SK-N-SH (cell line): ENCODE results near the gene CSTPP1. TPM values are rescaled to one million over a fixed set of nuclear protein-coding genes. Genes with fewer than 3 reads are reported as not detected.

Experiments used
- CTCF ChIA-PET: fragments of 300-600, 350-600 bp; formaldehyde crosslinking; extraction: SDS; loops from one replicate; lab custom pipeline; 2021; lab: Yijun Ruan, JAX
- POLR2A ChIA-PET: fragments of 350-600 bp; sonication (Branson Sonifier 250); formaldehyde crosslinking; extraction: SDS; loops from one replicate; lab custom pipeline; 2020; ENCODE audit warnings: antibody characterized with exemption, inconsistent platforms; lab: Yijun Ruan, JAX
- DNase-seq: peaks from one replicate; pipeline ENCODE4 v3.0.0; 2012
- H2AFZ ChIP-seq: fragments of 200-600 bp; sonication (generic); 2 replicates; pipeline ENCODE4 v1.8.1; 2016; ENCODE audit warnings: antibody characterized with exemption, mild to moderate bottlenecking, low read depth
- H3F3A ChIP-seq: fragments of 200-600 bp; sonication (generic); replicated peaks from 2 replicates; pipeline ENCODE3; 2016; ENCODE audit warnings: antibody characterized with exemption, mild to moderate bottlenecking; ENCODE audit not compliant: insufficient read depth
- H3K27ac ChIP-seq, 2 experiments: fragments of 200-500 bp in 1 of 2; fragments of 200-600 bp in 1 of 2; sonication (Bioruptor generic) in 1 of 2; sonication (generic), shearing (Covaris generic) in 1 of 2; 2 replicates each; pipeline versions ENCODE4 v1.5.1 to v1.6.1; 2014 to 2016; ENCODE audit warnings: low read depth in 2 of 2, inconsistent platforms in 1 of 2, low read length in 1 of 2, mild to moderate bottlenecking in 1 of 2, mixed read lengths in 1 of 2
- H3K27me3 ChIP-seq: fragments of 200-600 bp; sonication (generic), shearing (Covaris generic); 2 replicates; pipeline ENCODE4 v1.6.1; 2016; ENCODE audit warnings: mixed run types; ENCODE audit not compliant: insufficient read depth
- H3K36me3 ChIP-seq, 2 experiments: fragments of 200-500 bp in 1 of 2; fragments of 200-600 bp in 1 of 2; sonication (Bioruptor generic) in 1 of 2; sonication (generic) in 1 of 2; replicated peaks in 1 of 2; 2 replicates each; pipeline versions ENCODE3 to v1.5.1; 2014 to 2016; ENCODE audit warnings: low read length in 1 of 2, mild to moderate bottlenecking in 1 of 2; ENCODE audit not compliant: insufficient read depth in 2 of 2, control insufficient read depth in 1 of 2
- H3K4me1 ChIP-seq, 2 experiments: fragments of 200-500 bp in 1 of 2; fragments of 200-600 bp in 1 of 2; sonication (Bioruptor generic) in 1 of 2; sonication (generic), shearing (Covaris generic) in 1 of 2; 2 replicates each; pipeline versions ENCODE4 v1.5.1 to v1.6.1; 2014 to 2016; ENCODE audit warnings: low read depth in 1 of 2, low read length in 1 of 2, mixed run types in 1 of 2; ENCODE audit not compliant: insufficient read depth in 2 of 2, control insufficient read depth in 1 of 2
- H3K4me2 ChIP-seq: fragments of 200-600 bp; sonication (generic), shearing (Covaris generic); 2 replicates; pipeline ENCODE4 v1.6.1; 2017; ENCODE audit warnings: mixed run types
- H3K4me3 ChIP-seq, 2 experiments: fragments of 200-500 bp in 1 of 2; fragments of 200-600 bp in 1 of 2; sonication (Bioruptor generic) in 1 of 2; sonication (generic), shearing (Covaris generic) in 1 of 2; 2 replicates each; pipeline versions ENCODE4 v1.5.1 to v1.8.1; 2014 to 2016; ENCODE audit warnings: low read depth in 2 of 2, inconsistent platforms in 1 of 2, low read length in 1 of 2, mild to moderate bottlenecking in 1 of 2, mixed read lengths in 1 of 2, moderate library complexity in 1 of 2
- H3K79me2 ChIP-seq: fragments of 200-600 bp; sonication (generic); 2 replicates; pipeline ENCODE4 v1.8.1; 2017; ENCODE audit warnings: mild to moderate bottlenecking; ENCODE audit not compliant: insufficient read depth
- H3K9ac ChIP-seq: fragments of 200-600 bp; sonication (generic); 2 replicates; pipeline ENCODE4 v1.6.1; 2017; ENCODE audit warnings: mixed run types
- H3K9me2 ChIP-seq: fragments of 200-600 bp; sonication (generic); 2 replicates; pipeline ENCODE4 v1.6.1; 2017; ENCODE audit warnings: mixed run types
- H3K9me3 ChIP-seq: fragments of 200-600 bp; sonication (generic); 2 replicates; pipeline ENCODE4 v1.6.1; 2017; ENCODE audit warnings: mixed run types, mild to moderate bottlenecking, moderate library complexity
- H4K20me1 ChIP-seq: fragments of 200-600 bp; sonication (generic); 2 replicates; pipeline ENCODE4 v1.6.1; 2017; ENCODE audit warnings: mild to moderate bottlenecking, mixed run types; ENCODE audit not compliant: insufficient read depth
- CHD2 ChIP-seq: fragments of 150-350 bp; IDR thresholded peaks from 2 replicates; pipeline ENCODE4 v1.6.1; 2018; ENCODE audit warnings: low read length; ENCODE audit not compliant: partially characterized antibody
- ELF1 ChIP-seq: IDR thresholded peaks from 2 replicates; pipeline ENCODE4 v1.4.0; 2012
- EP300 ChIP-seq, 2 experiments: IDR thresholded peaks; 2 replicates each; pipeline versions ENCODE4 v1.4.0 to v1.6.1; 2012; ENCODE audit warnings: borderline replicate concordance in 1 of 2, low read depth in 1 of 2, low read length in 1 of 2
- GATA2 ChIP-seq: sonication (generic); formaldehyde crosslinking; IDR thresholded peaks from 2 replicates; pipeline ENCODE4 v1.5.0; 2020; ENCODE audit warnings: mild to moderate bottlenecking, missing genetic modification reagents
- NFIC ChIP-seq: IDR thresholded peaks from 2 replicates; pipeline ENCODE4 v1.4.0; 2012; ENCODE audit warnings: borderline replicate concordance
- PBX3 ChIP-seq: IDR thresholded peaks from 2 replicates; pipeline ENCODE4; 2012
- POLR2AphosphoS5 ChIP-seq: IDR thresholded peaks from 2 replicates; pipeline ENCODE4 v1.6.1; 2012; ENCODE audit warnings: low read depth, low read length
- RCOR1 ChIP-seq: fragments of 150-350 bp; IDR thresholded peaks from 2 replicates; pipeline ENCODE4 v1.6.1; 2017; ENCODE audit warnings: antibody characterized with exemption, low read length
- RFX5 ChIP-seq: IDR thresholded peaks from 2 replicates; pipeline ENCODE4 v1.6.1; 2012; ENCODE audit warnings: mild to moderate bottlenecking, improper control_type of control experiment, low read length
- RXRA ChIP-seq: IDR thresholded peaks from 2 replicates; pipeline ENCODE4 v1.4.0; 2012; ENCODE audit warnings: low read depth, mild to moderate bottlenecking, borderline replicate concordance
- SIN3A ChIP-seq: IDR thresholded peaks from 2 replicates; pipeline ENCODE4 v1.6.1; 2012; ENCODE audit warnings: low read depth, mild to moderate bottlenecking, low read length, moderate library complexity, borderline replicate concordance
- TAF1 ChIP-seq: IDR thresholded peaks from 2 replicates; pipeline ENCODE4 v1.6.1; 2012; ENCODE audit warnings: low read depth, mild to moderate bottlenecking, low read length, moderate library complexity, borderline replicate concordance
- TCF12 ChIP-seq: IDR thresholded peaks from 2 replicates; pipeline ENCODE4 v1.4.0; 2012
- YY1 ChIP-seq: IDR thresholded peaks from 2 replicates; pipeline ENCODE4 v1.4.0; 2012; ENCODE audit warnings: low read depth, mild to moderate bottlenecking
- WGBS: methylation state at CpG from one replicate; pipeline ENCODE4 v1.1.6; 2017; ENCODE audit warnings: low lambda C conversion rate; 5-methylcytosine and 5-hydroxymethylcytosine counted together
- polyA plus RNA-seq, 3 experiments: library from polyadenylated mRNA; depleted of rRNA; stranded (reverse); fragments of >200 nt; gene quantifications; 2 replicates each; pipeline ENCODE4 v1.2.3, GENCODE V29; 2012
- TF ChIP-seq, protein P1 (sequence below): IDR thresholded peaks from 2 replicates; pipeline ENCODE4 v1.6.1; 2012; ENCODE audit warnings: mild to moderate bottlenecking, low read depth, low read length, moderate library complexity
- TF ChIP-seq, protein P2 (sequence below): IDR thresholded peaks from 2 replicates; pipeline ENCODE4 v1.4.0; 2012; ENCODE audit warnings: low read depth, borderline replicate concordance
- TF ChIP-seq, protein P3 (sequence below): fragments of 150-350 bp; IDR thresholded peaks from 2 replicates; pipeline ENCODE4 v1.6.1; 2016; ENCODE audit warnings: mild to moderate bottlenecking, low read depth, low read length

The CSTPP1 gene
- polyA plus RNA-seq, 1 of the 3 experiments (the other 2 are of a cell fraction): 85.7 TPM

- POLR2A ChIA-PET: interaction anchor here (1.1 to 3.3 kb wide), 4 partner anchors 11 to 72 kb away, joined by 3 to 16 read pairs (median 4); partner anchors contain the start of gene ACP2
- CTCF ChIA-PET: interaction anchor here (0.5 to 4.2 kb wide), 15 partner anchors 8 to 179 kb away, joined by 3 to 78 read pairs (median 7); partner anchors contain the start of genes DDB2, MYBPC3, NR1H3 and PACSIN3
- Histone ChIP-seq H3K79me2 (peaks cover 51% of the 10 kb centered on the region), H3K9me2 (no peaks in the 10 kb centered on the region), H3K4me3 (peak within 1 kb of the TSS; percentile 88 to 99), H3K9ac (peak within 1 kb of the TSS; percentile 94), H3K4me1 (peaks cover 15 to 18% of the 10 kb centered on the region in 2 experiments), H3K9me3 (no peaks in the 10 kb centered on the region), H3K36me3 (peaks cover 6 to 29% of the 10 kb centered on the region in 2 experiments), H3K27me3 (no peaks in the 10 kb centered on the region), H2AFZ (peak within 1 kb of the TSS; percentile 99), H3K4me2 (peak within 1 kb of the TSS; percentile 99), H4K20me1 (no peaks in the 10 kb centered on the region), H3K27ac (peak within 1 kb of the TSS; percentile 94), H3F3A (peaks cover 12% of the 10 kb centered on the region)
- peak; percentile 97 for TF ChIP-seq YY1
- peak; percentile 41; the same call in 1 of the 2 replicates for TF ChIP-seq SIN3A
- peak; percentile 84 for TF ChIP-seq PBX3
- TF ChIP-seq TAF1: peak; percentile 72; the same call in 1 of the 2 replicates
- TF ChIP-seq RCOR1: no peak
- TF ChIP-seq, protein P1, sequence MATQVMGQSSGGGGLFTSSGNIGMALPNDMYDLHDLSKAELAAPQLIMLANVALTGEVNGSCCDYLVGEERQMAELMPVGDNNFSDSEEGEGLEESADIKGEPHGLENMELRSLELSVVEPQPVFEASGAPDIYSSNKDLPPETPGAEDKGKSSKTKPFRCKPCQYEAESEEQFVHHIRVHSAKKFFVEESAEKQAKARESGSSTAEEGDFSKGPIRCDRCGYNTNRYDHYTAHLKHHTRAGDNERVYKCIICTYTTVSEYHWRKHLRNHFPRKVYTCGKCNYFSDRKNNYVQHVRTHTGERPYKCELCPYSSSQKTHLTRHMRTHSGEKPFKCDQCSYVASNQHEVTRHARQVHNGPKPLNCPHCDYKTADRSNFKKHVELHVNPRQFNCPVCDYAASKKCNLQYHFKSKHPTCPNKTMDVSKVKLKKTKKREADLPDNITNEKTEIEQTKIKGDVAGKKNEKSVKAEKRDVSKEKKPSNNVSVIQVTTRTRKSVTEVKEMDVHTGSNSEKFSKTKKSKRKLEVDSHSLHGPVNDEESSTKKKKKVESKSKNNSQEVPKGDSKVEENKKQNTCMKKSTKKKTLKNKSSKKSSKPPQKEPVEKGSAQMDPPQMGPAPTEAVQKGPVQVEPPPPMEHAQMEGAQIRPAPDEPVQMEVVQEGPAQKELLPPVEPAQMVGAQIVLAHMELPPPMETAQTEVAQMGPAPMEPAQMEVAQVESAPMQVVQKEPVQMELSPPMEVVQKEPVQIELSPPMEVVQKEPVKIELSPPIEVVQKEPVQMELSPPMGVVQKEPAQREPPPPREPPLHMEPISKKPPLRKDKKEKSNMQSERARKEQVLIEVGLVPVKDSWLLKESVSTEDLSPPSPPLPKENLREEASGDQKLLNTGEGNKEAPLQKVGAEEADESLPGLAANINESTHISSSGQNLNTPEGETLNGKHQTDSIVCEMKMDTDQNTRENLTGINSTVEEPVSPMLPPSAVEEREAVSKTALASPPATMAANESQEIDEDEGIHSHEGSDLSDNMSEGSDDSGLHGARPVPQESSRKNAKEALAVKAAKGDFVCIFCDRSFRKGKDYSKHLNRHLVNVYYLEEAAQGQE: 0 out of 2 replicates have a peak, but pooled peaks have one; percentile 5
- peak; percentile 71 for TF ChIP-seq CHD2
- TF ChIP-seq, protein P2, sequence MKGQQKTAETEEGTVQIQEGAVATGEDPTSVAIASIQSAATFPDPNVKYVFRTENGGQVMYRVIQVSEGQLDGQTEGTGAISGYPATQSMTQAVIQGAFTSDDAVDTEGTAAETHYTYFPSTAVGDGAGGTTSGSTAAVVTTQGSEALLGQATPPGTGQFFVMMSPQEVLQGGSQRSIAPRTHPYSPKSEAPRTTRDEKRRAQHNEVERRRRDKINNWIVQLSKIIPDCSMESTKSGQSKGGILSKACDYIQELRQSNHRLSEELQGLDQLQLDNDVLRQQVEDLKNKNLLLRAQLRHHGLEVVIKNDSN: no peak
- TF ChIP-seq NFIC: no peak
- TF ChIP-seq ELF1: peak; percentile 38; the same call in 1 of the 2 replicates
- peak; percentile 50; the same call in 1 of the 2 replicates for TF ChIP-seq RFX5
- no peak for TF ChIP-seq RXRA
- peak in 1 of 2 experiments; percentile 6; a peak in 1 of 4 replicates for TF ChIP-seq EP300 (IDR thresholded peaks at IDR 0.05; ENCODE audit: borderline replicate concordance in 1 of 2, low read depth in 1 of 2, low read length in 1 of 2)
- TF ChIP-seq, protein P3, sequence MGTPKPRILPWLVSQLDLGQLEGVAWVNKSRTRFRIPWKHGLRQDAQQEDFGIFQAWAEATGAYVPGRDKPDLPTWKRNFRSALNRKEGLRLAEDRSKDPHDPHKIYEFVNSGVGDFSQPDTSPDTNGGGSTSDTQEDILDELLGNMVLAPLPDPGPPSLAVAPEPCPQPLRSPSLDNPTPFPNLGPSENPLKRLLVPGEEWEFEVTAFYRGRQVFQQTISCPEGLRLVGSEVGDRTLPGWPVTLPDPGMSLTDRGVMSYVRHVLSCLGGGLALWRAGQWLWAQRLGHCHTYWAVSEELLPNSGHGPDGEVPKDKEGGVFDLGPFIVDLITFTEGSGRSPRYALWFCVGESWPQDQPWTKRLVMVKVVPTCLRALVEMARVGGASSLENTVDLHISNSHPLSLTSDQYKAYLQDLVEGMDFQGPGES: peak; percentile 36; the same call in 1 of the 2 replicates
- no peak for TF ChIP-seq GATA2 (CRISPR knock-in tag)
- TF ChIP-seq TCF12: no peak; the same call in 1 of the 2 replicates
- peak; percentile 56; the same call in 1 of the 2 replicates for TF ChIP-seq POLR2AphosphoS5
- DNase-seq: peak; percentile 100
- under 1% methylated on average over 23 of the region's 89 CpGs for WGBS
These were observed 240.0 kb downstream of the CSTPP1 start, which contains the start of gene ARFGAP2 for GRCh38 chr11:47176328-47177228. TSS of gene ARFGAP2 (minus strand) at chr11:47176879. CDS start at chr11:47176853, 26 bp downstream.
